Stimulated activated CD4-positive, alpha-beta T cell treated with anti-CD3 and anti-CD28 coated beads, Interleukin-1b, Interleukin-23, amount 100 ng/mL, for 48 hours (primary cell): ENCODE measurements around the gene CHD2.
"Not testable (repeated sequence)": the region's sequence is repeated elsewhere in the genome, so short reads cannot be mapped to it uniquely, and the experiment has no call there.

ENCODE experiments used
- DNase-seq: peaks from one replicate; pipeline ENCODE4 v3.0.0-alpha.2; 2020

The CHD2 gene

GRCh38 chr15:92899948-92900730 is at the start of gene CHD2:
CHD2 (plus strand) TSS chr15:92900324; CDS start chr15:92901238, 914 bp downstream.
- DNase-seq, result peak; percentile 70

DNA sequence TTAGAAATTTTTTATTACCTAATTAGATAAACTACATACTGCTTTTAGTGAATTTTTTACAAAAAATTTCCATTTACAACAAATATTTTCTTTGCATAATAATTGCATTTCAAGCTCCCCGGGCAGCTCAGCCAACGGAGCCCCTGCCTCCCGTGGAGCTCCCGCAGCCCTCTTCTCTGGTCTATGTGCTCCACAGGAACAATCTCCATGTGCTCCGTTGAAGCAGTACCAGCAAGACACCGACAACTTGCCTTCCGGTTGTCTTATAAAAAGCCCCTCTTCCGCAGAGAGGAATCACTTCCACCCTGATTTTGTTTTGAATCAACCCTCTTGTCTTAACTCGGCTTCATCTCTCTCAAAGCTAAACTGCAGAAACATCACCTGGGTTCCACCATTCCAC is 46.9 kb upstream of the CHD2 start:
- DNase-seq, result no peak

DNA sequence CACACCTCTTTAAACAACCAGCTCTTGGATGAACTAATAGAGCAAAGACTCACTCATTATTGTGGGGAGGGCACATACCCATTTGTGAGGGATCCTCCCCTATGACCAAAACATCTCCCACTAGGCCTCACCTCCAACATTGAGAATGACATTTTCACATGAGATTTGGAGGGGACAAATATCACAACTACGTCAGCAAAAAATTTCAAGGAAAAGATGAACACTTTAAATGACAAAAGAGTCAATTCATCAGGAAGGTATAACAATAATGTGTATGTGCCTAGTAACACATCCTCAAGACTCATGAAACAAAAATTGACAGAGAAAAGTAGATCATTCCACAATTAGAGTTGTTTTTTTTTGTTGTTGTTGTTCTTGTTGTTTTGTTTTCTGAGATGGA is 38.4 kb upstream of the CHD2 start:
- DNase-seq, result no peak

- DNase-seq, result no peak
Measured at GRCh38 chr15:92864127-92864814, 35.9 kb upstream of the CHD2 start.

- no peak for DNase-seq
Measured at GRCh38 chr15:92869263-92869940, 30.7 kb upstream of the CHD2 start.

- no peak for DNase-seq
Measured at GRCh38 chr15:92870010-92870591, 30.0 kb upstream of the CHD2 start.

DNA sequence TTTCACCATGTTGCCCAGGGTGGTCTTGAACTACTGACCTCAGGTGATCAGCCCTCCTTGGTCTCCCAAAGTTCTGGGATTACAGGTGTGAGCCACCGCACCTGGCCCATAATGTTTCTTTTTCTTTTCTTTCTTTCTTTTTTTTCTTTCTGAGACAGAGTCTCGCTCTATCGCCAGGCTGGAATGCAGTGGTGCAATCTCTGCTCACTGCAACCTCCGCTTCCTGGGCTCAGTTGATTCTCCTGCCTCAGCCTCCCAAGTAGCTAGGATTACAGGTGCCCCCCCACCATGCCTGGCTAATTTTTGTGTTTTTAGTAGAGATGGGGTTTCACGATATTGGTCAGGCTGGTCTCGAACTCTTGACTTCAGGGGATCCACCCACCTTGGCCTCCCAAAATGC is 27.2 kb upstream of the CHD2 start:
- not testable (repeated sequence) for DNase-seq

- no peak for DNase-seq
Measured at GRCh38 chr15:92877000-92877399, 23.1 kb upstream of the CHD2 start.

GRCh38 chr15:92877416-92877815 is 22.7 kb upstream of the CHD2 start:
- no peak for DNase-seq

- no peak for DNase-seq
Measured at GRCh38 chr15:92878593-92879053, 21.5 kb upstream of the CHD2 start.

- no peak for DNase-seq
Measured at GRCh38 chr15:92879949-92880725, 20.0 kb upstream of the CHD2 start.

DNA sequence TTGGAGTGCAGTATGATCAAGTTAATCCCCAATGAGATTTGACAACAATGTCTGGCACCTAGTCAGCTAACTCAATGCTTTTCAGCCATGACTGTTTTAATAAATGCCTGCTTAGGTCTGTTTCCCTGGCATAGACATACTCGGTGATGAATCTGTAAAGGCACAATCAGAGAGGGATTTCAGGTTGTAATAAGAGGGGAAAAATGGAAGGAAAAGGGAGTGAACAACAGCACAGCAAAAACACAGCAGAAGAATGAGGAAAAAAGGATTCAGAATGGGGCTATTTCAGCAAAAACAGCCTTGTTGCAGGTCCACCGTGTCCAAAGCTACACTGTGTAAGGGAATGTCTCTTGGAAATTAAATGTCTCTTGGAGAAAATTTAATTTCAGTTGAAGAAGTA is 19.3 kb upstream of the CHD2 start:
- DNase-seq, result no peak

DNA sequence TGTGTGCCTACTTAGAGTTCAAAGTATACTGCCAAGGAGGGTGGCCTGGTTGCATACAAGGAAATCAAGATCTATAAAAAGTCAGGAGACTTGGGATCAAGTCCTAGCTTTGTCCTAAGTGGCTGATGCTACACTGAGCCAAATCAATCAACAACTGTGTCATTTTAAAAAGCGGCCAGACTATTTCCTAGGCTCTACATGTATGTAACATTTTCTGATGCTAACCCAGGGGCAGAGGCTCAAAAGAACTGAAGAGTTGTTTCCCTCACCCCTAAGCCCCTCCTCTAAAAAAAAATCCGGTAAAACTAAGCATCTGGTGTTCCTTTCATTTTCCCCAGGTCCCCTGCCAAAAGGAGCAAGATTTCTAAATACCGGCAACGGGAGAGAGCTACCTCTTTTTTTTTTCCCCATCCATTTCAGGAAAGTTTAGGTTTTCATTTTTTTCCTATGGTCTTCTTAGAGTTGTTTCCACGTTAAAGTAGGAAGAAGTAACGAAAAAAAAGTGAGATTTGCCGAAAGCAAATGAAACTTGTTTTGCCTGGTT is 18.8 kb upstream of the CHD2 start:
- DNase-seq, result no peak

- DNase-seq, result peak; percentile 99
Measured at GRCh38 chr15:92881802-92882696, 18.1 kb upstream of the CHD2 start.

DNA sequence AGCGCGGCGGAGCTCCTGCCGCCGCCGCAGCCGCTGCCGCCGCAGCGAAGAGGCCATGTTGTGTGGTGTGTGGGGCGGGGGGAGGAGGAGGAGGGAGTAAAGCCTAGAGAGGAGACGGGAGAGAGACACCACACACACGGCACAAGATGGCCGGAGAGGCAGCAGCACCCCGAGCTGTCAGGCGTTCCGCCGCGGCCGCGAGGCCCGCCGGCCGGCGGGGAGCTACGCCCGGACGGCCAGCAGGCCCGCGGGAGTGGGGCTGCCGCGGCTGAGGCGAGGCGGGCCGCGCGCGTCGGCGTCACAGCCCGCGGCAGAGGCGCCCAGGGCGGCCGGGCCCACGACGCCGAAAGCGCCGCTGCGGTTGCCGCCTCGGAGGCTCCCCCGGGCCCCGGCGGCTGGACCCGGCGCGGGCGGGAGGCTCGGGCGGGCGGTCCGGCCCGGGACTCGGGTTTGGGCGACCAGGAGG is 17.4 kb upstream of the CHD2 start:
- no peak for DNase-seq

DNA sequence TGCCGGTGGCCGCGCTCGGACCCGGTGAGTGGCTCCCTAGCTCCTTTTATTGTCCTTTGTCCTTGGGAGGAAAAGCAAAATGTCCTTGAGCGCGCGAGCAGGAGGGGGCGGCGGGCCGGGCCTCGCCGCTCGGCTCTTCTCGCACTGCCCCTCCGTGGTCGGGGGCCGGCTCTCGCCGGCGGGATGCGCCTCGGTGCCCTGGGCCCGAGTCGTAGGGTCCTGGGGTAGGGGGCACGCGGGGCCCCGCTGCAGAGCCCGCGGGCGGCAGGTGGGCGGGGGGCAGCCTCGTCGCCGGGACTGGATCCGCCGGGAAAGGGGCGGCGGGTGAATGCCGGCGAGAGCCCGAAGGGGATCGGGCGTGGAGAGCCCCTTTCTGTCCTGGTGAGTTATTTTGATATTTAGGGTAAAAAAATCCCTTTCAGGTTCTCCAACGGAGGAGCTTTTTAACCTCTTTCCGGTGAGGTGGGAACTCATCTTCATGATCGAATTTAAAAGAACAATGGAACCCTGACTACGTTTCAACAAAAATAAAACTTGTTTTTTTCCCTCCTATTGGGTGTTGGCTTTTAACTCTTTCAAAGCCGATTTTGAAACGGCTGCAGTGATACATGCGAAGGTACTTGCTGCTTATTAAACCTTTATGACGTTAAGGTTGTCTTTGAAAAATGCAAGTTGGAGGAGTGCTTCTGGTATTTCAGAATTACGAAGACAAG is 16.8 kb upstream of the CHD2 start:
- peak; percentile 26 for DNase-seq

DNA sequence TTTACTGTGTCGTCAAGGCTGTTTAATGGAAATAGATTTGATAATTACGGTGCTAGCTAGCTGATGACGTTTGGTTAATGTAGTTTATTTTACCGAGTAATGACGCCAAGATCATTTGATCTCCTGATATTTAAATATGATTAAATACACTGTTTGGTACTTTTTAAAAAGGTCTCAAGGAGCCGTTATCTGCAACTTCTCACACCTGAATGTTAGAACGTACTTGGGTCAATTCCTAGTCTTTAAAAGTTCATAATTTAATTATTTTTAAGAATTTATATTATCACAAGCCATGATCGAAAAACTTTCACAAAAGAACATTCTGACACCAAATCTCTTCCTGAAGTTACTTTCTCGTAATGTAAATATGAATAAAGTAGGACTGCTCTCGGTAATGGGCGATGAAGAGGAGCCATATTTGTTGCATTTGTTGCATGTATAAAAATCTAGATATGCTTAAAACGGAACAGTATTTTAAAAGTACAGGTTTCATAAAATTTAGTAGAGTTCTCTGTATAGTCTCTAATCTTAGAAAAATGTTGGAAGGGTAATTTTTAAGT is 16.2 kb upstream of the CHD2 start:
- DNase-seq, result no peak

DNA sequence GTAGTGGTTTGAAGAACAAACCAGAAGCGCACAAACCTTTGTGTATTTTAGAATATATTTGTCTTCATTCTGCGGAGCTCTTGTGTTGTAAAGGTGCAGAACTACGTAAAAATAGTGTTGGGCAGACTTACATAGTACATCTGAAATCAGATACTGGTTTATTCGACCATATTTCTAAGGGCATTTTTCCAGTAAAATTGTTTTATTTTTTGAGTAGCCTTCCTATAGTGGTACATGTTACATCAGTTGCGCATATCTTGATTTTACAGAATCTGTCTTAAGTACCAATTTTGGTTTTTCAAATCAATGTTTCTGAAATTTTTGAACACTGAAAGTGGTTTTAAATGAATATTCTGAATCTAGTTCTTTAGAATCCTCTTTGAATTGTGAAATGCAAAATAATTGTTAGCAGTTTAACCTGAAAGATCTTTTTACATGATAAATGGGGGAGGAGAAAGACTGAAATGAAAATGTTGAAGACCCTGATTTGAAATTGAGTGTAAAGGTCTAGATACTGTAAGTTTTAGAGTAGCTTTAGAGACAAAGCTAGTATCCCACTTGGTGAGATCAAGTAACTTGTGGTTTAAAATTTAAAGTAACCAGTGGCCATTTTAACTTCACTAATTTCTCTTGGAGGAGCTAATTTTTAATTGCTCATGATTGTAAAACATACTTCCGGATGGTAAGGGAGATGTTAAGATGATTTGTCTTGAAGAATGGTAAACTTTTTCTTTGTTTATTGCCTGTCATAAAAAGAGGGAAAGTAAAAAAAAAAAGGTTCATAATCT is 15.5 kb upstream of the CHD2 start:
- DNase-seq, result no peak
